Esophagus squamous epithelium (tissue), 5 donors: ENCODE data around the gene KCNMB1. TPM values are rescaled to one million over a fixed set of nuclear protein-coding genes. Genes with fewer than 3 reads are reported as not detected.

Source experiments
- DNase-seq: peaks from one replicate; lab custom pipeline; 2025; lab: John Stamatoyannopoulos, UW
- H3K27ac ChIP-seq, 4 donors: fragments of 200-600 bp; sonication (generic); one replicate each; pipeline ENCODE4 v1.5.1; 2016 to 2019; ENCODE audit warnings: mild to moderate bottlenecking in 1 of 4
- H3K27me3 ChIP-seq, 4 donors: fragments of 200-600 bp; sonication (generic); 1 replicate in 3 of 4; 2 replicates in 1 of 4; pipeline versions ENCODE4 v1.5.1 to v1.6.0; 2017 to 2021; ENCODE audit warnings: antibody characterized with exemption in 1 of 4
- H3K36me3 ChIP-seq, 3 donors: fragments of 200-600 bp; sonication (generic); one replicate each; pipeline ENCODE4 v1.5.1; 2016 to 2019
- H3K4me1 ChIP-seq, 3 donors: fragments of 200-600 bp; sonication (generic); one replicate each; pipeline ENCODE4 v1.5.1; 2017 to 2019
- H3K4me3 ChIP-seq, 4 donors: fragments of 200-600 bp; sonication (generic); 1 replicate in 3 of 4; 2 replicates in 1 of 4; pipeline ENCODE4 v1.5.1; 2016 to 2019; ENCODE audit warnings: mild to moderate bottlenecking in 2 of 4, moderate library complexity in 1 of 4
- H3K9me3 ChIP-seq, 3 donors: fragments of 200-600 bp; sonication (generic); one replicate each; pipeline ENCODE4 v1.5.1; 2016 to 2019
- CTCF ChIP-seq, 6 experiments: fragments of 450-650 bp in 4 of 6; fragments of 200-600 bp in 2 of 6; sonication (generic) in 2 of 6; IDR thresholded peaks; one replicate each; pipeline ENCODE4 v1.5.1; 2016 to 2019; ENCODE audit warnings: antibody characterized with exemption in 6 of 6, mild to moderate bottlenecking in 4 of 6, moderate library complexity in 4 of 6
- POLR2A ChIP-seq, 4 donors: fragments of 450-650 bp; IDR thresholded peaks; one replicate each; pipeline ENCODE4 v1.6.1; 2017; ENCODE audit warnings: antibody characterized with exemption in 4 of 4, mild to moderate bottlenecking in 4 of 4, moderate library complexity in 3 of 4
- WGBS, 2 donors: methylation state at CpG; one replicate each; pipeline ENCODE4 v1.1.5; 2018; 5-methylcytosine and 5-hydroxymethylcytosine counted together
- intact Hi-C: fragments of 100-400 bp; cut with DNase I; formaldehyde crosslinking; loops from one replicate; pipeline ENCODE4 v1.15.0; 2022
- total RNA-seq, 4 donors: library from RNA; depleted of rRNA; stranded (reverse); fragments of >200 nt; gene quantifications; one replicate each; pipeline ENCODE4 v1.1.0, GENCODE V29; 2016
- donor health status: DM: yes; HTN: yes; CAD: no.

Gene KCNMB1
- total RNA-seq, 4 donors from 2014 or later: 0.38 to 9.3 (median 2.4) TPM

DNA sequence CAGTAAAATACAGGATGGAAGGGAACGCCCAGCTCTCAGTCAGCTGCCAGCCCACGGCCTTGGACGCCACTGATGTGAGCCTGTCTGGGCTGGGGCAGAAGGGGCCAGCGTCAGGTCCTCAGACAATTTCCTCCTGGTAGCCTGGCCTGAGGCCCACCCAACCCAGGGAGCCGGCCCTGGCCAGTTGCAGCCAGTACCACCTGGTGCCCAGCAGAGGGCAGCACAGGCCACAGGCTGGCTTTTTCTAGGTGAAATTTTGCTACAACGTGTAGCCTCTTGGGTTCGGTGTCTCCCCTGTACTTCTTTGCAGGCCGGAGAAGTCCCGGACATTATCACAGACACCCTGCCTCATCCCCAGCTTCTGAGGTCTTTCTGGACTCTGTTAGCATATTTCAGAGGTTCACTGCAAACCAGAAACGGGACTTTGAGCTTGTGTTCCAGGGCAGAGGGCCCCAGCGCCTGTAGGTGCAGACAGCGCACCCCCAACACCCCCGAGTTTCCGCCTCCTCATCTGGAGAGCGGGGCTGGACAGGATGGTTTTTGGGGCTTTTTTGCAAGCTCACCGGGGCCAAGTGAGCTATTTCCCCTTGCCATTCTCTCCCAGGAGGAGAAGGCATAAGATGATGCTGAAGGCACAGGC is 45.9 kb upstream of the KCNMB1 start:
- 45 to 52% methylated on average over 9 to 10 of the region's 16 CpGs for WGBS, 2 donors
- Histone ChIP-seq H3K4me3 (no peak overlapping the region), H3K36me3 (no peaks in the 10 kb centered on the region), H3K27me3 (peaks cover 0 to 26% (median 0%) of the 10 kb centered on the region in 4 donors), H3K4me1 (no peaks in the 10 kb centered on the region), H3K27ac (no peak overlapping the region), H3K9me3 (no peaks in the 10 kb centered on the region)
- no peak for DNase-seq
- TF ChIP-seq CTCF (IDR thresholded peaks at IDR 0.05): peak; percentile 82 to 98 (median 92)
- TF ChIP-seq POLR2A (IDR thresholded peaks at IDR 0.05): no peak
- intact Hi-C loops: loop anchor here (5.0 kb wide), 1 partner anchor 192 kb away; no protein-coding TSS in a partner anchor

DNA sequence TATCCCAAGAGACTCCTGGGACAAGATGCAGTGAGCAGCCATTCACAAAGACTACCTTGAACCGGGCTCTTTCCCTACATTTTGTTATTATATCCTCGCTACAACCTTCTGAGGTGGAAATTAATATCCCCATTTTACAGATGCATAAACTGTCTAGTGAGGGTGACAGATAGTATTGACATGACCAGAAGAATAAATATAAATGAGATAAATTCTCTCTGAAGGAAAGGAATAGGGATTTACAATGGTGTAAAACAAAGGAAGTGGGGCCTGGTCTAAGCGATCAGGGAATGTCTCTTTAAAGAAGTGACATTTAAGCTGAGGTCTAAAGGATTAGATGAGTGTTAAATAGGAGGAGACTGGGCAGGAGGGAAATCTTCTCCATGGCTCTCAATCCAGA is 43.5 kb upstream of the KCNMB1 start:
- peaks cover 0 to under 1% (median 0%) of the 10 kb centered on the region in 3 donors for H3K4me1 ChIP-seq
- H3K9me3 ChIP-seq: no peaks in the 10 kb centered on the region
- H3K36me3 ChIP-seq: no peaks in the 10 kb centered on the region
- H3K27me3 ChIP-seq: peaks cover 0 to 38% (median 0%) of the 10 kb centered on the region in 4 donors
- DNase-seq: no peak
- no peak overlapping the region for H3K4me3 ChIP-seq
- WGBS, 2 donors: 92 to 96% methylated on average over 3 of the region's 3 CpGs
- H3K27ac ChIP-seq: no peak overlapping the region
- TF ChIP-seq POLR2A (IDR thresholded peaks at IDR 0.05) (no peak), CTCF (IDR thresholded peaks at IDR 0.05) (no peak)
- intact Hi-C loops: no loop called here

- WGBS, 2 donors: 63 to 75% methylated on average over 3 to 4 of the region's 4 CpGs
- H3K36me3 ChIP-seq: no peaks in the 10 kb centered on the region
- no peaks in the 10 kb centered on the region for H3K9me3 ChIP-seq
- intact Hi-C loops: no loop called here
- TF ChIP-seq CTCF (IDR thresholded peaks at IDR 0.05) (no peak), POLR2A (IDR thresholded peaks at IDR 0.05) (no peak)
- H3K27me3 ChIP-seq: peaks cover 0 to 43% (median 0%) of the 10 kb centered on the region in 4 donors
- DNase-seq: no peak
- H3K27ac ChIP-seq: no peak overlapping the region
- no peak overlapping the region for H3K4me3 ChIP-seq
- peaks cover 0 to 4% (median 0%) of the 10 kb centered on the region in 3 donors for H3K4me1 ChIP-seq
Measured at GRCh38 chr5:170431571-170431970, 42.4 kb upstream of the KCNMB1 start.

GRCh38 chr5:170430866-170431437 is 41.8 kb upstream of the KCNMB1 start:
- WGBS, 2 donors: 76 to 79% methylated on average over 8 of the region's 10 CpGs
- Histone ChIP-seq H3K27ac (no peak overlapping the region), H3K4me3 (no peak overlapping the region), H3K27me3 (peaks cover 0 to 43% (median 0%) of the 10 kb centered on the region in 4 donors), H3K36me3 (no peaks in the 10 kb centered on the region), H3K9me3 (no peaks in the 10 kb centered on the region), H3K4me1 (peaks cover 0 to 4% (median 0%) of the 10 kb centered on the region in 3 donors)
- intact Hi-C loops: no loop called here
- no peak for DNase-seq
- no peak for TF ChIP-seq CTCF (IDR thresholded peaks at IDR 0.05)
- no peak for TF ChIP-seq POLR2A (IDR thresholded peaks at IDR 0.05)

DNA sequence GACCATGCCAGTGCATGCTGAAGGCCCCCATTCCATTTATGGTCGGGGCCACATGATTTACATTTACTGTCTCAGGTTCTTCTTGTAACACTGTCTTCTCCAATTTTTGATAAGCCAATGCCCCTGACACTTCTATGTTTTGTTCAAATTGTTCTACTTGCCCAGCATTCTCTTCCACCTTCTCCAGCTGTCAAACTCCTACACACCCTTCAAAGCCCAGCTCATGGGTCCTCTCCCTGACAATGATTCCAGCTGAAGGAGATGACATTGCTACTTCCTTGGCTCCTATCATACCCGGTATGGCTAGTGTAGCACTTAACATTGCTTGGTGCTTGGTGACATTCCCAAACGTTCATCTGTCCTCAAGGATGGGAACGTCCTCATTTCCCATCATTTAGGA is 41.1 kb upstream of the KCNMB1 start:
- TF ChIP-seq POLR2A (IDR thresholded peaks at IDR 0.05) (no peak), CTCF (IDR thresholded peaks at IDR 0.05) (no peak)
- no peak for DNase-seq
- 60 to 74% methylated on average over 4 of the region's 4 CpGs for WGBS, 2 donors
- Histone ChIP-seq H3K27me3 (peaks cover 0 to 43% (median 0%) of the 10 kb centered on the region in 4 donors), H3K36me3 (no peaks in the 10 kb centered on the region), H3K9me3 (no peaks in the 10 kb centered on the region), H3K4me3 (no peak overlapping the region), H3K27ac (no peak overlapping the region), H3K4me1 (peaks cover 0 to 4% (median 0%) of the 10 kb centered on the region in 3 donors)
- intact Hi-C loops: no loop called here
